Measurements from ENCODE around the gene BAAT. TPM values are rescaled to one million over a fixed set of nuclear protein-coding genes. Genes with fewer than 3 reads are reported as not detected.
"Not testable (repeated sequence)": the region's sequence is repeated elsewhere in the genome, so short reads cannot be mapped to it uniquely, and the experiment has no call there.

The BAAT gene
- total RNA-seq (0.15 TPM), polyA plus RNA-seq (under 1 TPM in 1 of 4 donors, not detected in 3; 0.09 TPM)

- ATAC-seq (ENCODE audit: low read depth in 2 of 2); DNase-seq; H3K27me3 Mint-ChIP-seq; H3K27me3 ChIP-seq (ENCODE audit: control insufficient read depth, insufficient read depth, low read length); H3K4me3 Mint-ChIP-seq; H3K4me1 ChIP-seq (ENCODE audit: control insufficient read depth, insufficient read depth, low read length, poor library complexity, severe bottlenecking); H3K4me3 ChIP-seq (ENCODE audit: low read depth, low read length); H3K9me3 ChIP-seq (ENCODE audit: control insufficient read depth in 2 of 2, low read length in 2 of 2); H3K27ac Mint-ChIP-seq; H3K27ac ChIP-seq (ENCODE audit: insufficient read depth, low read length, poor library complexity, severe bottlenecking); H3K4me1 Mint-ChIP-seq: not testable (repeated sequence)
- H3K36me3 ChIP-seq (ENCODE audit: control insufficient read depth, insufficient read depth, low read length), result peaks cover 11% of the 10 kb centered on the region
- Mint-ChIP-seq H3K36me3 (peaks cover 13% of the 10 kb centered on the region), H3K9me3 (peaks cover 0 to 11% (median 6%) of the 10 kb centered on the region in 7 donors)
These were observed at the start of gene BAAT for GRCh38 chr9:101384873-101385536. Gene BAAT (minus strand): TSS chr9:101385006. CDS start chr9:101371404, 13,602 bp downstream.

GRCh38 chr9:101433229-101433628, 48.4 kb upstream of the BAAT start:
- ATAC-seq (ENCODE audit: low read depth in 2 of 2), result no peak
- H3K4me1 Mint-ChIP-seq, result no peaks in the 10 kb centered on the region
- peaks cover 20% of the 10 kb centered on the region for H3K27me3 Mint-ChIP-seq
- Histone ChIP-seq H3K36me3 (ENCODE audit: control insufficient read depth, insufficient read depth, low read length) (no peaks in the 10 kb centered on the region), H3K27me3 (ENCODE audit: control insufficient read depth, insufficient read depth, low read length) (peaks cover 3% of the 10 kb centered on the region), H3K27ac (ENCODE audit: insufficient read depth, low read length, poor library complexity, severe bottlenecking) (no peak overlapping the region), H3K4me1 (ENCODE audit: control insufficient read depth, insufficient read depth, low read length, poor library complexity, severe bottlenecking) (no peaks in the 10 kb centered on the region), H3K4me3 (ENCODE audit: low read depth, low read length) (no peak overlapping the region), H3K9me3 (ENCODE audit: control insufficient read depth in 2 of 2, low read length in 2 of 2) (no peaks in the 10 kb centered on the region)
- H3K4me3 Mint-ChIP-seq, result no peak overlapping the region
- H3K36me3 Mint-ChIP-seq, result no peaks in the 10 kb centered on the region
- no peak overlapping the region for H3K27ac Mint-ChIP-seq
- no peak for DNase-seq
- H3K9me3 Mint-ChIP-seq, result peaks cover 0 to 2% (median 0%) of the 10 kb centered on the region in 7 donors

GRCh38 chr9:101432740-101433139, 47.9 kb upstream of the BAAT start:
- H3K4me3 Mint-ChIP-seq, result no peak overlapping the region
- DNase-seq, result no peak
- H3K36me3 Mint-ChIP-seq, result no peaks in the 10 kb centered on the region
- no peaks in the 10 kb centered on the region for H3K4me1 ChIP-seq (ENCODE audit: control insufficient read depth, insufficient read depth, low read length, poor library complexity, severe bottlenecking)
- H3K9me3 Mint-ChIP-seq, result peaks cover 0 to 2% (median 0%) of the 10 kb centered on the region in 7 donors
- peaks cover 20% of the 10 kb centered on the region for H3K27me3 Mint-ChIP-seq
- H3K9me3 ChIP-seq (ENCODE audit: control insufficient read depth in 2 of 2, low read length in 2 of 2), result no peaks in the 10 kb centered on the region
- no peak overlapping the region for H3K4me3 ChIP-seq (ENCODE audit: low read depth, low read length)
- no peak for ATAC-seq (ENCODE audit: low read depth in 2 of 2)
- H3K4me1 Mint-ChIP-seq, result no peaks in the 10 kb centered on the region
- H3K27me3 ChIP-seq (ENCODE audit: control insufficient read depth, insufficient read depth, low read length), result peaks cover 3% of the 10 kb centered on the region
- no peak overlapping the region for H3K27ac ChIP-seq (ENCODE audit: insufficient read depth, low read length, poor library complexity, severe bottlenecking)
- no peaks in the 10 kb centered on the region for H3K36me3 ChIP-seq (ENCODE audit: control insufficient read depth, insufficient read depth, low read length)
- H3K27ac Mint-ChIP-seq, result no peak overlapping the region

DNA sequence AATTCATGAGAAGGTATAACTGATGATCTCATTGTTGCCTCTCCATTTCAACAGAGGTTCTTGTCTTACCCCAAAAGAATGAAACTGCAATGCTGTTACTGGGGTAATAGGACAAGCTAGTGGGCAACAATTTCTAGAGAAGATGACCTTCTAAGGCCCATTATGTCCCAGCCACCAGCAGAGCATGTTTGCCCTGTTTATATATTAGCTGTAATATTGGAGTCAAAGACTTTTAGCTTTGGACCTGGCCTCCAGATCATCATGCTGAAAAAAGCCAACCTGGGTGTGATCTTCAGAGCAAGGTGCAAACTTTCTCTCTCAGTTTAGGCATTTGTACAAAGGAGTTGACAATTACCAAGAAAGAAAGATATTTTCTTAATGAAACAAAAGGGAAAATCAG, 47.4 kb upstream of the BAAT start:
- Mint-ChIP-seq H3K4me1 (no peaks in the 10 kb centered on the region), H3K4me3 (no peak overlapping the region), H3K27me3 (peaks cover 20% of the 10 kb centered on the region), H3K9me3 (peaks cover 0 to 2% (median 0%) of the 10 kb centered on the region in 7 donors), H3K27ac (no peak overlapping the region), H3K36me3 (no peaks in the 10 kb centered on the region)
- DNase-seq (no peak), ATAC-seq (ENCODE audit: low read depth in 2 of 2) (no peak)
- Histone ChIP-seq H3K27me3 (ENCODE audit: control insufficient read depth, insufficient read depth, low read length) (peaks cover 3% of the 10 kb centered on the region), H3K27ac (ENCODE audit: insufficient read depth, low read length, poor library complexity, severe bottlenecking) (no peak overlapping the region), H3K9me3 (ENCODE audit: control insufficient read depth in 2 of 2, low read length in 2 of 2) (no peaks in the 10 kb centered on the region), H3K4me3 (ENCODE audit: low read depth, low read length) (no peak overlapping the region), H3K4me1 (ENCODE audit: control insufficient read depth, insufficient read depth, low read length, poor library complexity, severe bottlenecking) (no peaks in the 10 kb centered on the region), H3K36me3 (ENCODE audit: control insufficient read depth, insufficient read depth, low read length) (no peaks in the 10 kb centered on the region)

- H3K4me1 Mint-ChIP-seq, result no peaks in the 10 kb centered on the region
- no peaks in the 10 kb centered on the region for H3K9me3 Mint-ChIP-seq
These were observed 44.9 kb upstream of the BAAT start for GRCh38 chr9:101429736-101430135.

DNA sequence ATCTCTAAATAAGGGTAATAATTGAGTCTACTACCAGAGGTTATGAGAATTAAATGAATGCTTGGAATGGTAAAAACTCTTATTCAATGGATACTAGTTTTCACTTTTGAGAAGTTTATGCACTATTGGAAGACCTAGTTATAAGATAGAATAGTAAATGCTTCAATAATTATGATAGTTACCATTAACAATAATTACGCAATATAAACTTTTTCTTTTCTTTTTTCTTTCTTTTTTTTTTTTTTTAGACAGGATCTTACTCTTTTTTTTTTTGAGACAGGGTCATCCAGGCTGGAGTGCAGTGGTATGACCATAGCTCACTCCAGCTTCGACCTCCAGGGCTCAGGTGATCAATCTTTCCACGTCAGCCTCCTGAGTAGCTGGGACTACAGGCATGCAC, 44.1 kb upstream of the BAAT start:
- no peak overlapping the region for H3K4me3 Mint-ChIP-seq
- H3K36me3 Mint-ChIP-seq, result no peaks in the 10 kb centered on the region
- H3K27ac Mint-ChIP-seq, result no peak overlapping the region
- H3K4me3 ChIP-seq (ENCODE audit: low read depth, low read length), result no peak overlapping the region
- H3K9me3 Mint-ChIP-seq, result peaks cover 0 to 5% (median 2%) of the 10 kb centered on the region in 7 donors
- H3K4me1 ChIP-seq (ENCODE audit: control insufficient read depth, insufficient read depth, low read length, poor library complexity, severe bottlenecking), result no peaks in the 10 kb centered on the region
- H3K27me3 Mint-ChIP-seq, result peaks cover 8% of the 10 kb centered on the region
- H3K9me3 ChIP-seq (ENCODE audit: control insufficient read depth in 2 of 2, low read length in 2 of 2), result no peaks in the 10 kb centered on the region
- no peaks in the 10 kb centered on the region for H3K4me1 Mint-ChIP-seq
- ATAC-seq (ENCODE audit: low read depth in 2 of 2) (no peak), DNase-seq (no peak)
- H3K36me3 ChIP-seq (ENCODE audit: control insufficient read depth, insufficient read depth, low read length), result no peaks in the 10 kb centered on the region
- H3K27ac ChIP-seq (ENCODE audit: insufficient read depth, low read length, poor library complexity, severe bottlenecking), result no peak overlapping the region
- H3K27me3 ChIP-seq (ENCODE audit: control insufficient read depth, insufficient read depth, low read length), result no peaks in the 10 kb centered on the region

More at GRCh38 chr9:101429736-101430135, 44.9 kb upstream of the BAAT start:
- no peaks in the 10 kb centered on the region for H3K36me3 Mint-ChIP-seq
- H3K27me3 ChIP-seq (ENCODE audit: control insufficient read depth, insufficient read depth, low read length), result peaks cover 3% of the 10 kb centered on the region
- no peak for ATAC-seq (ENCODE audit: low read depth in 2 of 2)
- H3K4me1 ChIP-seq (ENCODE audit: control insufficient read depth, insufficient read depth, low read length, poor library complexity, severe bottlenecking), result no peaks in the 10 kb centered on the region
- H3K27me3 Mint-ChIP-seq, result peaks cover 8% of the 10 kb centered on the region
- H3K4me3 Mint-ChIP-seq, result no peak overlapping the region
- H3K27ac Mint-ChIP-seq, result no peak overlapping the region
- H3K27ac ChIP-seq (ENCODE audit: insufficient read depth, low read length, poor library complexity, severe bottlenecking), result no peak overlapping the region
- no peaks in the 10 kb centered on the region for H3K36me3 ChIP-seq (ENCODE audit: control insufficient read depth, insufficient read depth, low read length)
- H3K9me3 ChIP-seq (ENCODE audit: control insufficient read depth in 2 of 2, low read length in 2 of 2), result no peaks in the 10 kb centered on the region
- DNase-seq, result no peak
- H3K4me3 ChIP-seq (ENCODE audit: low read depth, low read length), result no peak overlapping the region

DNA sequence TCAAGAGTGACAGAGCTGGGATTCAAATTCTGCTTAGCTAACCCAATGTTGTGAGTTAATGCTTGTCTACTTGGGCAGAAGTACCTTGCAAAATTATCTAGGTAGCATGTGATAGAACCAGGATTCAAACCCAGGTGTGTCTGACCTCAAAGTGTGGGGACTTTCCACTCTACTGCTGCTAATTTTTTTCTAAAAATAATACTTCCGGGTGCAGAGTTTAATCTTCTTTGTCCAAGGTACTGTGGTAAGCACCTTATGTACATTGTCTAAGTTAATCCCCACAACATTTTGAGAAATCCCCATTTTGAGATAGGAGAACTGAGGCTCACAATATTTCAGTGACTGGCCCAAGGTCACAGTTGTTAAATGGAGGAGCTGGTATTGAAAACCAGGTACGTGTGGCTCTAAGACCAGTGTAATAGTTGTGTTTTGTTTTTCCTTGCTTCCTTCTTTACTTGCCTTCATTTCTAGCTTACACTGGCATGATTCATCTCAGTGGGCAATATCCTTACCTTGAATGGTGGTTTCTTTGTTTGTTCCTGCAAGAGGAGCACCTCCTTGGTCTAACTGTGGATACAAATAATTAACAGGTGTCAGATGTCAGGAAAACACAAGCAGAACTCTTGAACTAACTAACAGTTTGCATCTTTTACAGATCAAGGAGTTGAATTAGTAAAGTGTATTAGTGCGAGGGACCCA, 43.3 kb upstream of the BAAT start:
- H3K9me3 Mint-ChIP-seq, result peaks cover 0 to 12% (median 3%) of the 10 kb centered on the region in 7 donors
- no peak for ATAC-seq (ENCODE audit: low read depth in 2 of 2)

More for the DNA sequence above, 43.3 kb upstream of the BAAT start:
- H3K36me3 ChIP-seq (ENCODE audit: control insufficient read depth, insufficient read depth, low read length), result no peaks in the 10 kb centered on the region
- no peaks in the 10 kb centered on the region for H3K27me3 ChIP-seq (ENCODE audit: control insufficient read depth, insufficient read depth, low read length)
- DNase-seq, result no peak
- H3K36me3 Mint-ChIP-seq, result no peaks in the 10 kb centered on the region
- no peak overlapping the region for H3K27ac Mint-ChIP-seq
- no peak overlapping the region for H3K27ac ChIP-seq (ENCODE audit: insufficient read depth, low read length, poor library complexity, severe bottlenecking)
- peaks cover 12% of the 10 kb centered on the region for H3K27me3 Mint-ChIP-seq
- no peak overlapping the region for H3K4me3 ChIP-seq (ENCODE audit: low read depth, low read length)
- no peaks in the 10 kb centered on the region for H3K4me1 ChIP-seq (ENCODE audit: control insufficient read depth, insufficient read depth, low read length, poor library complexity, severe bottlenecking)
- no peaks in the 10 kb centered on the region for H3K9me3 ChIP-seq (ENCODE audit: control insufficient read depth in 2 of 2, low read length in 2 of 2)
- no peak overlapping the region for H3K4me3 Mint-ChIP-seq
- no peaks in the 10 kb centered on the region for H3K4me1 Mint-ChIP-seq
